ENCODE data around the gene ACTR1A. TPM values are rescaled to one million over a fixed set of nuclear protein-coding genes. Genes with fewer than 3 reads are reported as not detected.
"Not testable (repeated sequence)": the region's sequence is repeated elsewhere in the genome, so short reads cannot be mapped to it uniquely, and the experiment has no call there.

ACTR1A gene
- total and polyA plus RNA-seq, 7 experiments from 2014 or later, result 47.5 to 69.4 (median 58.9) TPM

GRCh38 chr10:102458656-102459055, 43.9 kb downstream of the ACTR1A start:
- Histone ChIP-seq H3K4me3 (ENCODE audit: low read length) (no peak overlapping the region), H3K27ac (ENCODE audit: low read depth, low read length) (no peak overlapping the region), H3K27me3 (ENCODE audit: control insufficient read depth in 2 of 2, insufficient read depth in 2 of 2, low read length in 2 of 2) (no peaks in the 10 kb centered on the region), H3K36me3 (ENCODE audit: control insufficient read depth in 2 of 3, insufficient read depth in 3 of 3, low read length in 3 of 3) (peaks cover 0 to 7% (median 3%) of the 10 kb centered on the region in 3 experiments), H3K9me3 (ENCODE audit: control insufficient read depth in 2 of 3, low read length in 3 of 3) (no peaks in the 10 kb centered on the region), H3K4me1 (ENCODE audit: control insufficient read depth in 2 of 2, insufficient read depth in 2 of 2, low read length in 2 of 2) (peaks cover 9 to 14% of the 10 kb centered on the region in 2 donors)
- Mint-ChIP-seq H3K4me1 (peaks cover 19 to 37% (median 33%) of the 10 kb centered on the region in 7 donors), H3K36me3 (peaks cover 0 to 3% (median 0%) of the 10 kb centered on the region in 5 donors), H3K27me3 (peaks cover 0 to 2% (median 0%) of the 10 kb centered on the region in 5 donors), H3K27ac (peak overlapping the region in 2 of 9 donors; percentile 46 to 89), H3K4me3 (no peak overlapping the region), H3K9me3 (no peaks in the 10 kb centered on the region)
- ChIA-PET CTCF (interaction anchor here (0.7 kb wide), 1 partner anchor 290 kb away, joined by 4 read pairs; no protein-coding TSS in a partner anchor), POLR2A (interaction anchor here (1.2 to 5.5 kb wide), 2 partner anchors 8 to 23 kb away, joined by 3 to 73 read pairs; partner anchors contain the start of gene C10orf95)
- DNase-seq (no peak), ATAC-seq (no peak)
- intact Hi-C loops (cut with micrococcal nuclease), result no loop called here

- Mint-ChIP-seq H3K9me3 (no peaks in the 10 kb centered on the region), H3K4me3 (no peak overlapping the region), H3K27me3 (no peaks in the 10 kb centered on the region), H3K27ac (peak overlapping the region in 7 of 9 donors; percentile 20 to 84 (median 67)), H3K4me1 (peaks cover 22 to 37% (median 33%) of the 10 kb centered on the region in 7 donors), H3K36me3 (peaks cover 0 to 5% (median 4%) of the 10 kb centered on the region in 5 donors)
- H3K27me3 ChIP-seq (ENCODE audit: control insufficient read depth in 2 of 2, insufficient read depth in 2 of 2, low read length in 2 of 2), result no peaks in the 10 kb centered on the region
- ChIA-PET POLR2A (interaction anchor here (1.2 to 5.5 kb wide), 3 partner anchors 7 to 35 kb away, joined by 3 to 73 read pairs (median 7); partner anchors contain the start of gene C10orf95), CTCF (no interaction called here)
- H3K27ac ChIP-seq (ENCODE audit: low read depth, low read length), result no peak overlapping the region
- no peak overlapping the region for H3K4me3 ChIP-seq (ENCODE audit: low read length)
- intact Hi-C loops (cut with micrococcal nuclease), result no loop called here
- peaks cover 9 to 14% of the 10 kb centered on the region in 2 donors for H3K4me1 ChIP-seq (ENCODE audit: control insufficient read depth in 2 of 2, insufficient read depth in 2 of 2, low read length in 2 of 2)
- no peak for DNase-seq
- no peaks in the 10 kb centered on the region for H3K9me3 ChIP-seq (ENCODE audit: control insufficient read depth in 2 of 3, low read length in 3 of 3)
- peaks cover 0 to 7% (median 3%) of the 10 kb centered on the region in 3 experiments for H3K36me3 ChIP-seq (ENCODE audit: control insufficient read depth in 2 of 3, insufficient read depth in 3 of 3, low read length in 3 of 3)
- no peak for ATAC-seq
Measured at GRCh38 chr10:102457591-102458150, 44.8 kb downstream of the ACTR1A start.

DNA sequence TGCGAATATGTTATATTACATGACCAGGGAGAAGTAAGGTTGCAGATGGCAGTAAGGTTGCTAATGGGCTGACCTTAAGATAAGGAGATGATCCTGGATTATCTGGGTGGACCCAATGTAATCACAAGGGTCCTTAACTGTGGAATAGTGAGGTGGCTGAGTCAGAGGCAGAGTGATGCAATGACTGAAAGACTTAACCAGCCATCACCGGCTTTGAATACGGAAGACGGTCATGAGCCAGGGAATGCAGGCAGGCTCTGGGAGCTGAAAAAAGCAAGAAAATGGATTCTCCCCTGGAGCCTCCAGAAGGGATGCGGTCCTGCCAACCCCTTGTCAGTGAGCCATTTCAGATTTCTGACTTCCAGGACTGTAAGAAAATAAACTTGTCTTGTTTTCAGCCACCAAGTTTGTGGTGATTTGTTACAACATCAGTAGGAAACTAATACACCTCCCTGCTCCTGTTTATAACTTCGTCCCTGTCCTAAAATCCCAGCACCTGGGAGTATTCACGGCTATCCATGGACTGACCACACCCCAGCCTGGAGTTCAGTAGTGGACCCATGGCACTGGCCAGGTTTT, 46.5 kb downstream of the ACTR1A start:
- ChIA-PET POLR2A (interaction anchor here (0.6 to 2.1 kb wide), 3 partner anchors 10 to 49 kb away, joined by 3 to 7 read pairs (median 3); no protein-coding TSS in a partner anchor), CTCF (interaction anchor here (0.6 kb wide), 1 partner anchor 222 kb away, joined by 3 read pairs; no protein-coding TSS in a partner anchor)
- H3K27ac Mint-ChIP-seq, result peak overlapping the region in 2 of 9 donors; percentile 22 to 64
- peaks cover 0 to 7% (median 3%) of the 10 kb centered on the region in 3 experiments for H3K36me3 ChIP-seq (ENCODE audit: control insufficient read depth in 2 of 3, insufficient read depth in 3 of 3, low read length in 3 of 3)
- no peaks in the 10 kb centered on the region for H3K9me3 ChIP-seq (ENCODE audit: control insufficient read depth in 2 of 3, low read length in 3 of 3)
- no peaks in the 10 kb centered on the region for H3K27me3 ChIP-seq (ENCODE audit: control insufficient read depth in 2 of 2, insufficient read depth in 2 of 2, low read length in 2 of 2)
- peak overlapping the region; percentile 3 for H3K27ac ChIP-seq (ENCODE audit: low read depth, low read length)
- H3K27me3 Mint-ChIP-seq, result no peaks in the 10 kb centered on the region
- peaks cover 16 to 32% (median 25%) of the 10 kb centered on the region in 7 donors for H3K4me1 Mint-ChIP-seq
- ATAC-seq (no peak), DNase-seq (no peak)
- H3K4me3 Mint-ChIP-seq, result no peak overlapping the region
- peaks cover 9 to 10% of the 10 kb centered on the region in 2 donors for H3K4me1 ChIP-seq (ENCODE audit: control insufficient read depth in 2 of 2, insufficient read depth in 2 of 2, low read length in 2 of 2)
- intact Hi-C loops (cut with micrococcal nuclease), result no loop called here
- no peak overlapping the region for H3K4me3 ChIP-seq (ENCODE audit: low read length)
- peaks cover 0 to 9% (median 4%) of the 10 kb centered on the region in 5 donors for H3K36me3 Mint-ChIP-seq
- H3K9me3 Mint-ChIP-seq, result no peaks in the 10 kb centered on the region

- H3K9me3 Mint-ChIP-seq; H3K4me1 ChIP-seq (ENCODE audit: control insufficient read depth in 2 of 2, insufficient read depth in 2 of 2, low read length in 2 of 2); H3K27me3 ChIP-seq (ENCODE audit: control insufficient read depth in 2 of 2, insufficient read depth in 2 of 2, low read length in 2 of 2); H3K4me3 Mint-ChIP-seq; H3K4me3 ChIP-seq (ENCODE audit: low read length); ATAC-seq; CTCF ChIA-PET; H3K27ac ChIP-seq (ENCODE audit: low read depth, low read length); H3K36me3 ChIP-seq (ENCODE audit: control insufficient read depth in 2 of 3, insufficient read depth in 3 of 3, low read length in 3 of 3); H3K9me3 ChIP-seq (ENCODE audit: control insufficient read depth in 2 of 3, low read length in 3 of 3); H3K27me3 Mint-ChIP-seq; DNase-seq; H3K36me3 Mint-ChIP-seq; POLR2A ChIA-PET: not testable (repeated sequence)
- Mint-ChIP-seq H3K4me1 (peaks cover 12 to 24% (median 21%) of the 10 kb centered on the region in 7 donors), H3K27ac (peak overlapping the region in 1 of 9 donors; percentile 48)
- intact Hi-C loops (cut with micrococcal nuclease), result loop anchor here in 1 of 2 donors (5.0 kb wide), 2 partner anchors 187 to 398 kb away; partner anchors contain the start of genes ARMH3 and TRIM8
Measured at GRCh38 chr10:102454662-102455487, 47.6 kb downstream of the ACTR1A start.

DNA sequence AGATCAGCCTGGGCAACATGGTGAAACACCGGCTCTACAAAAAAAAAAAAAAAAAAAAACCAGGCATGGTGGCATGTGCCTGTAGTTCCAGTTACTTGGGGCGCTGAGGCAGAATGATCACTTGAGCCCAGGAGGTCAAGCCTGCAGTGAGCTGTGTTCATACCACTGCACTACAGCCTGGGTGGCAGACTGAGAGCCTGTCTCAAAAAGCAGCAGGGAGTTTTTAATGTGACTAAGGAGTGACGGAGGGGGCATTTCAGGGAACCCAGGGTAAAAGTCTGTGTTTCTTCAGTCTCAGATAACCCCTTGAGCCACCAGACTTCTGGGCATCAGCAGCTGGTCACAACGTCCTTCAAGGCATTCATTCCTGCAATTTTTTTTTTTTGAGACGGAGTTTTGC, 49.0 kb downstream of the ACTR1A start:
- Mint-ChIP-seq H3K4me3 (no peak overlapping the region), H3K9me3 (no peaks in the 10 kb centered on the region), H3K27me3 (no peaks in the 10 kb centered on the region), H3K27ac (peak overlapping the region in 2 of 9 donors; percentile 56 to 67), H3K36me3 (peaks cover 0 to 9% (median 4%) of the 10 kb centered on the region in 5 donors), H3K4me1 (peaks cover 20 to 32% (median 26%) of the 10 kb centered on the region in 7 donors)
- no peak overlapping the region for H3K27ac ChIP-seq (ENCODE audit: low read depth, low read length)
- H3K36me3 ChIP-seq (ENCODE audit: control insufficient read depth in 2 of 3, insufficient read depth in 3 of 3, low read length in 3 of 3), result peaks cover 0 to 7% (median 3%) of the 10 kb centered on the region in 3 experiments
- ChIA-PET POLR2A (interaction anchor here (0.6 to 6.7 kb wide), 4 partner anchors 20 to 119 kb away, joined by 3 to 157 read pairs (median 38); partner anchors contain the start of genes CUEDC2 and FBXL15), CTCF (interaction anchor here (0.9 kb wide), 1 partner anchor 31 kb away, joined by 3 read pairs; no protein-coding TSS in a partner anchor)
- peaks cover 12 to 14% of the 10 kb centered on the region in 2 donors for H3K4me1 ChIP-seq (ENCODE audit: control insufficient read depth in 2 of 2, insufficient read depth in 2 of 2, low read length in 2 of 2)
- no peaks in the 10 kb centered on the region for H3K9me3 ChIP-seq (ENCODE audit: control insufficient read depth in 2 of 3, low read length in 3 of 3)
- no peak for ATAC-seq
- H3K4me3 ChIP-seq (ENCODE audit: low read length), result no peak overlapping the region
- intact Hi-C loops (cut with micrococcal nuclease), result loop anchor here in 1 of 2 donors (5.0 kb wide), 2 partner anchors 189 to 396 kb away; partner anchors contain the start of genes ARMH3 and TRIM8
- no peak for DNase-seq
- H3K27me3 ChIP-seq (ENCODE audit: control insufficient read depth in 2 of 2, insufficient read depth in 2 of 2, low read length in 2 of 2), result no peaks in the 10 kb centered on the region
